WTC11 (cell line): ENCODE measurements around the gene STRA8. TPM values are rescaled to one million over a fixed set of nuclear protein-coding genes. Genes with fewer than 3 reads are reported as not detected.

Experiments used
- ATAC-seq: fragments of 200-7000 bp; cut with Tn5 transposase; 2 replicates; pipeline ENCODE4 v1.10.0; 2021; ENCODE audit warnings: mild to moderate bottlenecking, moderate library complexity
- CTCF ChIA-PET: fragments of 300-600 bp; sonication (Branson Sonifier 250); formaldehyde crosslinking; loops from one replicate; lab custom pipeline; 2021; ENCODE audit warnings: antibody characterized with exemption; lab: Charles Lee
- POLR2A ChIA-PET: fragments of 350-600 bp; sonication (Branson Sonifier 250); formaldehyde crosslinking; loops from one replicate; lab custom pipeline; 2021; ENCODE audit warnings: antibody characterized with exemption; lab: Charles Lee
- DNase-seq: peaks from one replicate; pipeline ENCODE4 v3.0.0; 2021; ENCODE audit warnings: low spot score
- H3K27ac Mint-ChIP-seq: 2 replicates; pipeline ENCODE4 v1.8.0; 2021; ENCODE audit warnings: mixed read lengths
- H3K27me3 Mint-ChIP-seq: 2 replicates; pipeline ENCODE4 v1.8.0; 2021; ENCODE audit warnings: low read depth, mild to moderate bottlenecking, moderate library complexity, mixed read lengths
- H3K36me3 Mint-ChIP-seq: 2 replicates; pipeline ENCODE4 v1.8.0; 2021; ENCODE audit warnings: mixed read lengths
- H3K4me1 Mint-ChIP-seq: 2 replicates; pipeline ENCODE4 v1.8.0; 2022; ENCODE audit warnings: mixed read lengths
- H3K4me3 Mint-ChIP-seq: 2 replicates; pipeline ENCODE4 v1.8.0; 2021; ENCODE audit warnings: mild to moderate bottlenecking, moderate library complexity, mixed read lengths
- H3K9me3 Mint-ChIP-seq: 2 replicates; pipeline ENCODE4 v1.8.0; 2021; ENCODE audit warnings: mixed read lengths
- ELF4 ChIP-seq: sonication (generic); formaldehyde crosslinking; IDR thresholded peaks from 2 replicates; pipeline ENCODE4 v1.8.1; 2022; ENCODE audit warnings: low read depth, mild to moderate bottlenecking, moderate library complexity, missing genetic modification reagents
- EMX1 ChIP-seq: fragments of 250-450 bp; sonication (Bioruptor Pico); IDR thresholded peaks from 2 replicates; pipeline ENCODE4 v1.8.0; 2021; ENCODE audit warnings: mild to moderate bottlenecking
- ERG ChIP-seq: fragments of 250-450 bp; sonication (Bioruptor Pico); IDR thresholded peaks from 2 replicates; pipeline ENCODE4 v1.8.0; 2021; ENCODE audit warnings: mild to moderate bottlenecking
- GABPB1 ChIP-seq: sonication (generic); formaldehyde crosslinking; IDR thresholded peaks from 2 replicates; pipeline ENCODE4 v1.8.1; 2023; ENCODE audit warnings: mild to moderate bottlenecking, missing genetic modification reagents
- IRF2 ChIP-seq: sonication (generic); formaldehyde crosslinking; IDR thresholded peaks from 2 replicates; pipeline ENCODE4 v1.8.0; 2022; ENCODE audit warnings: low read depth, missing genetic modification reagents, borderline replicate concordance
- JAZF1 ChIP-seq: fragments of 250-450 bp; sonication (Bioruptor Pico); IDR thresholded peaks from 2 replicates; pipeline ENCODE4 v1.9.0; 2021; ENCODE audit warnings: moderate library complexity, mild to moderate bottlenecking, inconsistent platforms
- KAT7 ChIP-seq: sonication (generic); formaldehyde crosslinking; IDR thresholded peaks from 2 replicates; pipeline ENCODE4 v1.8.1; 2023; ENCODE audit warnings: missing genetic modification reagents, mild to moderate bottlenecking, borderline replicate concordance
- MLX ChIP-seq: sonication (generic); formaldehyde crosslinking; IDR thresholded peaks from 2 replicates; pipeline ENCODE4 v1.8.1; 2023; ENCODE audit warnings: mild to moderate bottlenecking, missing genetic modification reagents, moderate library complexity
- MXD4 ChIP-seq: fragments of 250-450 bp; sonication (Bioruptor Pico); IDR thresholded peaks from 2 replicates; pipeline ENCODE4 v1.8.0; 2021; ENCODE audit warnings: mild to moderate bottlenecking, moderate library complexity, borderline replicate concordance
- NFYB ChIP-seq: sonication (generic); formaldehyde crosslinking; conservative IDR thresholded peaks from 2 replicates; pipeline ENCODE4 v1.8.0; 2022; ENCODE audit warnings: low read depth, missing genetic modification reagents
- NR3C1 ChIP-seq: sonication (generic); formaldehyde crosslinking; conservative IDR thresholded peaks from 2 replicates; pipeline ENCODE4 v1.8.1; 2023; ENCODE audit warnings: low read depth, mild to moderate bottlenecking, missing genetic modification reagents
- SOX15 ChIP-seq: fragments of 250-450 bp; sonication (Bioruptor Pico); IDR thresholded peaks from 2 replicates; pipeline ENCODE4 v1.9.0; 2021; ENCODE audit warnings: mild to moderate bottlenecking
- STAT6 ChIP-seq: sonication (generic); formaldehyde crosslinking; conservative IDR thresholded peaks from 2 replicates; pipeline ENCODE4 v1.8.1; 2023; ENCODE audit warnings: mild to moderate bottlenecking, low read depth, missing genetic modification reagents, moderate library complexity
- TEAD4 ChIP-seq: sonication (generic); formaldehyde crosslinking; IDR thresholded peaks from 2 replicates; pipeline ENCODE4 v1.8.0; 2022; ENCODE audit warnings: mild to moderate bottlenecking, missing genetic modification reagents
- TP53 ChIP-seq: sonication (generic); formaldehyde crosslinking; IDR thresholded peaks from 2 replicates; pipeline ENCODE4 v1.8.1; 2023; ENCODE audit warnings: mild to moderate bottlenecking, missing genetic modification reagents
- ZNF138 ChIP-seq: sonication (generic); formaldehyde crosslinking; conservative IDR thresholded peaks from 2 replicates; pipeline ENCODE4 v1.8.1; 2022; ENCODE audit warnings: mild to moderate bottlenecking, moderate library complexity, missing genetic modification reagents
- total RNA-seq: library from RNA; stranded (reverse); gene quantifications from 3 replicates; pipeline ENCODE4 v1.2.3, GENCODE V29; 2021
- TF ChIP-seq, protein P1 (sequence below): sonication (generic); formaldehyde crosslinking; IDR thresholded peaks from 2 replicates; pipeline ENCODE4 v1.8.1; 2023; ENCODE audit warnings: mild to moderate bottlenecking, missing genetic modification reagents, moderate library complexity
- TF ChIP-seq, protein P2 (sequence below): sonication (generic); formaldehyde crosslinking; IDR thresholded peaks from 2 replicates; pipeline ENCODE4 v1.8.0; 2022; ENCODE audit warnings: mild to moderate bottlenecking, missing genetic modification reagents

STRA8 gene
- total RNA-seq, 1 experiment from 2014 or later = not detected

DNA sequence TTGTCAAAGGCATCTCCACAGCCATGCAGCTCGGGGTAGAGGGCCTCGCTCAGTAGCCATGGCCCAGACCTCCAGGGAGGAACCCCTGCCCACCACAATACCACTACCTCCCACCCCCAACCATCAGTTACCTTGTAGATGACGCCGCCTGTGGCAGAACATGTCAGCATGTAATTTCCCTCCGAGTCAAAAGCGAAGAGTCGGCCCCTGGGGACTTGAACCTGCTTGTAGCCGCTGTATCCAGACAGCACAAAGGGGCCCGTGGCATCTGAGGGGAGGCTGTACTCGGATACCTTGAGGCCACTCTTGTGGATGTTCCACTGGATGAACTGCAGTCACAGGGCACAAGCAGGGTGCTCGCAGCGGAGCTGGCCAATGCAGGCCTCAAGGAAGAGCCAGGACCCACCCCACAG, 46.8 kb upstream of the STRA8 start (continued):
- no peak for TF ChIP-seq ERG
- no peak for TF ChIP-seq ZNF138 (CRISPR knock-in tag)
- TF ChIP-seq STAT6 = no peak
- TF ChIP-seq JAZF1 (CRISPR knock-in tag) = no peak

DNA sequence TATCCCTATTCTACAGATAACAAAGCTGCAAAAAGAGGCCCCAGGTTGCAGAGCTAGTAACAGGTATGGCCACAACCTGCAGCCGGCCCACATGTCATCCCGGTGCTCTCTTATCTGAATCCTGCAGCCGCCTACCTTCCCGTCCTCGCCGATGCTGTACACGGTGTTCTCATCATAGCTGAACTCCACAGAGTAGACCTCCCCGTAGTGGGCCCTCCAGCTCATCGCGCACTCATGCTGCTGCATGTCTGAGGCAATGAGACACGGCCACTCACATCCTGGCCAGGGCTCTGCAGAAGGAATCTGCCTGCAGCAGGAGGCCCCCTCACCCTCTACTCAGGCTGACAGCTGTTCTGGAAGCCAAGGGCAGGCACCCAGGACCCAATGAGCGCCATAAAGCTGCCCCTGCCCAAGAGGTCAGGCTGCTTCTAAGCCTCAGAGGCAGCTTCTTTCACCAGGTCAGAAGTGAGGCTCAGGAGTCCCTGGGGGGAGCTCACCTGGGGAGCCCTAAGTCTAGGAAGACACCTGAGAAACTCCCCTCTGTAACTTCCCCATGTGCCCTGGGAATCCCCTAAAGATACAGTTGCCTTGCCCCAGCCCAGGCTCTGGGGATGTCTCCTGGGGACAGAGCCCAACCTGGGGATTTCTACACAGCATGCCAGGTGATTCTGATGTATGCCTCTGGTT, 45.2 kb upstream of the STRA8 start:
- TF ChIP-seq IRF2 = no peak
- TF ChIP-seq TP53 (CRISPR knock-in tag) = no peak
- TF ChIP-seq GABPB1 (CRISPR knock-in tag) = no peak
- TF ChIP-seq NFYB = no peak
- no peak for TF ChIP-seq EMX1 (CRISPR knock-in tag)
- TF ChIP-seq, protein P1, sequence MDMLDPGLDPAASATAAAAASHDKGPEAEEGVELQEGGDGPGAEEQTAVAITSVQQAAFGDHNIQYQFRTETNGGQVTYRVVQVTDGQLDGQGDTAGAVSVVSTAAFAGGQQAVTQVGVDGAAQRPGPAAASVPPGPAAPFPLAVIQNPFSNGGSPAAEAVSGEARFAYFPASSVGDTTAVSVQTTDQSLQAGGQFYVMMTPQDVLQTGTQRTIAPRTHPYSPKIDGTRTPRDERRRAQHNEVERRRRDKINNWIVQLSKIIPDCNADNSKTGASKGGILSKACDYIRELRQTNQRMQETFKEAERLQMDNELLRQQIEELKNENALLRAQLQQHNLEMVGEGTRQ (CRISPR knock-in tag) = no peak
- no peak for TF ChIP-seq KAT7 (CRISPR knock-in tag)
- TF ChIP-seq MXD4 (CRISPR knock-in tag) = no peak
- no peak for TF ChIP-seq ELF4 (CRISPR knock-in tag)
- TF ChIP-seq ERG = no peak
- no peak for TF ChIP-seq SOX15 (CRISPR knock-in tag)
- TF ChIP-seq, protein P2, sequence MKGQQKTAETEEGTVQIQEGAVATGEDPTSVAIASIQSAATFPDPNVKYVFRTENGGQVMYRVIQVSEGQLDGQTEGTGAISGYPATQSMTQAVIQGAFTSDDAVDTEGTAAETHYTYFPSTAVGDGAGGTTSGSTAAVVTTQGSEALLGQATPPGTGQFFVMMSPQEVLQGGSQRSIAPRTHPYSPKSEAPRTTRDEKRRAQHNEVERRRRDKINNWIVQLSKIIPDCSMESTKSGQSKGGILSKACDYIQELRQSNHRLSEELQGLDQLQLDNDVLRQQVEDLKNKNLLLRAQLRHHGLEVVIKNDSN (CRISPR knock-in tag) = no peak
- H3K4me3 Mint-ChIP-seq = no peak overlapping the region
- no peaks in the 10 kb centered on the region for H3K27me3 Mint-ChIP-seq
- DNase-seq (no peak), ATAC-seq (no peak)
- POLR2A ChIA-PET = no interaction called here
- H3K9me3 Mint-ChIP-seq = peaks cover 5% of the 10 kb centered on the region
- peaks cover 40% of the 10 kb centered on the region for H3K36me3 Mint-ChIP-seq
- CTCF ChIA-PET = interaction anchor here (1.4 kb wide), 1 partner anchor 18 kb away, joined by 4 read pairs; the partner anchor contains the start of gene CYREN
- H3K4me1 Mint-ChIP-seq = no peaks in the 10 kb centered on the region
- no peak overlapping the region for H3K27ac Mint-ChIP-seq

GRCh38 chr7:135189221-135189662, 44.4 kb upstream of the STRA8 start:
- no peaks in the 10 kb centered on the region for H3K27me3 Mint-ChIP-seq
- H3K9me3 Mint-ChIP-seq = no peaks in the 10 kb centered on the region
- no peaks in the 10 kb centered on the region for H3K4me1 Mint-ChIP-seq
- H3K36me3 Mint-ChIP-seq = peaks cover 37% of the 10 kb centered on the region
- ATAC-seq = no peak
- ChIA-PET CTCF (interaction anchor here (1.4 kb wide), 1 partner anchor 18 kb away, joined by 4 read pairs; the partner anchor contains the start of gene CYREN), POLR2A (no interaction called here)
- DNase-seq = no peak
- no peak for TF ChIP-seq NR3C1 (CRISPR knock-in tag)
- TF ChIP-seq TEAD4 = no peak
- TF ChIP-seq MLX (CRISPR knock-in tag) = no peak
- TF ChIP-seq, protein P2 (CRISPR knock-in tag) = no peak
- no peak overlapping the region for H3K4me3 Mint-ChIP-seq
- no peak overlapping the region for H3K27ac Mint-ChIP-seq
